ENCODE data around the gene RAB3A.

RAB3A gene

DNA sequence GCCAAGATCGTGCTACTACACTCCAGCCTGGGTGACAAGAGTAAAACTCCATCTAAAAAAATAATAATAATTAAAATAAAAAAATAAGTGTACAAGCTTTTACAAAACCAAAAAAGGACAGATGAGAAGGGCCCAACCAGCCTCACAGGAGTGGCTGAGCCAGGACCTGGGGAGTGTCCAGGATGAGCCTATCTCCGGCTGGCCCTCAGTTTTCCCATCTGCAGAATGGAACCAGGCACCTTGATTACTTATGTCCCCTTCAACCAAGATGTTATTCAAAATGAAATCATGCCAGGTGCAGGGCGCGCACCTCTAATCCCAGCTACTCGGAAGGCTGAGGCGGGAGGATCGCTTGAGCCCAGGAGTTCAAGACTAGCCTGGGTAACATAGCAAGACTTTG, 39.8 kb downstream of the RAB3A start:
- H2AFZ ChIP-seq (ENCODE audit: low read depth, low read length), result no peak overlapping the region
- TF ChIP-seq, protein P1, sequence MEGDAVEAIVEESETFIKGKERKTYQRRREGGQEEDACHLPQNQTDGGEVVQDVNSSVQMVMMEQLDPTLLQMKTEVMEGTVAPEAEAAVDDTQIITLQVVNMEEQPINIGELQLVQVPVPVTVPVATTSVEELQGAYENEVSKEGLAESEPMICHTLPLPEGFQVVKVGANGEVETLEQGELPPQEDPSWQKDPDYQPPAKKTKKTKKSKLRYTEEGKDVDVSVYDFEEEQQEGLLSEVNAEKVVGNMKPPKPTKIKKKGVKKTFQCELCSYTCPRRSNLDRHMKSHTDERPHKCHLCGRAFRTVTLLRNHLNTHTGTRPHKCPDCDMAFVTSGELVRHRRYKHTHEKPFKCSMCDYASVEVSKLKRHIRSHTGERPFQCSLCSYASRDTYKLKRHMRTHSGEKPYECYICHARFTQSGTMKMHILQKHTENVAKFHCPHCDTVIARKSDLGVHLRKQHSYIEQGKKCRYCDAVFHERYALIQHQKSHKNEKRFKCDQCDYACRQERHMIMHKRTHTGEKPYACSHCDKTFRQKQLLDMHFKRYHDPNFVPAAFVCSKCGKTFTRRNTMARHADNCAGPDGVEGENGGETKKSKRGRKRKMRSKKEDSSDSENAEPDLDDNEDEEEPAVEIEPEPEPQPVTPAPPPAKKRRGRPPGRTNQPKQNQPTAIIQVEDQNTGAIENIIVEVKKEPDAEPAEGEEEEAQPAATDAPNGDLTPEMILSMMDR (IDR thresholded peaks at IDR 0.05; ENCODE audit: low read depth, low read length), result no peak
- no peak for TF ChIP-seq EZH2phosphoT487 (IDR thresholded peaks at IDR 0.05; ENCODE audit: low read depth)
- no peaks in the 10 kb centered on the region for H3K27me3 ChIP-seq (ENCODE audit: low read depth, low read length)
- no peaks in the 10 kb centered on the region for H4K20me1 ChIP-seq (ENCODE audit: insufficient read depth, low read length)
- H3K9ac ChIP-seq (ENCODE audit: low read length), result no peak overlapping the region
- peaks cover 23% of the 10 kb centered on the region for H3K4me1 ChIP-seq (ENCODE audit: low read length)
- no peaks in the 10 kb centered on the region for H3K79me2 ChIP-seq (ENCODE audit: low read length)
- H3K27ac ChIP-seq (ENCODE audit: low read length), result no peak overlapping the region
- no peak overlapping the region for H3K4me2 ChIP-seq (ENCODE audit: low read length)
- H3K4me3 ChIP-seq (ENCODE audit: low read length), result no peak overlapping the region
- H3K36me3 ChIP-seq (replicated peaks; ENCODE audit: low read depth, low read length), result peaks cover 35% of the 10 kb centered on the region
- no peaks in the 10 kb centered on the region for H3K9me3 ChIP-seq (ENCODE audit: insufficient read depth, low read length)

- H3K27ac ChIP-seq (ENCODE audit: low read length), result no peak overlapping the region
- H3K4me3 ChIP-seq (ENCODE audit: low read length), result peak overlapping the region; percentile 43; the same call in 1 of the 2 replicates
- H4K20me1 ChIP-seq (ENCODE audit: insufficient read depth, low read length), result no peaks in the 10 kb centered on the region
- peaks cover 20% of the 10 kb centered on the region for H3K36me3 ChIP-seq (replicated peaks; ENCODE audit: low read depth, low read length)
- TF ChIP-seq, protein P1 (IDR thresholded peaks at IDR 0.05; ENCODE audit: low read depth, low read length), result no peak
- no peak for TF ChIP-seq EZH2phosphoT487 (IDR thresholded peaks at IDR 0.05; ENCODE audit: low read depth)
- no peak overlapping the region for H2AFZ ChIP-seq (ENCODE audit: low read depth, low read length)
- H3K79me2 ChIP-seq (ENCODE audit: low read length), result no peaks in the 10 kb centered on the region
- H3K9ac ChIP-seq (ENCODE audit: low read length), result no peak overlapping the region
- H3K9me3 ChIP-seq (ENCODE audit: insufficient read depth, low read length), result no peaks in the 10 kb centered on the region
- no peaks in the 10 kb centered on the region for H3K27me3 ChIP-seq (ENCODE audit: low read depth, low read length)
- H3K4me2 ChIP-seq (ENCODE audit: low read length), result peak overlapping the region; percentile 52
- peaks cover 10% of the 10 kb centered on the region for H3K4me1 ChIP-seq (ENCODE audit: low read length)
Observed at GRCh38 chr19:18161636-18162002, 42.2 kb downstream of the RAB3A start.

DNA sequence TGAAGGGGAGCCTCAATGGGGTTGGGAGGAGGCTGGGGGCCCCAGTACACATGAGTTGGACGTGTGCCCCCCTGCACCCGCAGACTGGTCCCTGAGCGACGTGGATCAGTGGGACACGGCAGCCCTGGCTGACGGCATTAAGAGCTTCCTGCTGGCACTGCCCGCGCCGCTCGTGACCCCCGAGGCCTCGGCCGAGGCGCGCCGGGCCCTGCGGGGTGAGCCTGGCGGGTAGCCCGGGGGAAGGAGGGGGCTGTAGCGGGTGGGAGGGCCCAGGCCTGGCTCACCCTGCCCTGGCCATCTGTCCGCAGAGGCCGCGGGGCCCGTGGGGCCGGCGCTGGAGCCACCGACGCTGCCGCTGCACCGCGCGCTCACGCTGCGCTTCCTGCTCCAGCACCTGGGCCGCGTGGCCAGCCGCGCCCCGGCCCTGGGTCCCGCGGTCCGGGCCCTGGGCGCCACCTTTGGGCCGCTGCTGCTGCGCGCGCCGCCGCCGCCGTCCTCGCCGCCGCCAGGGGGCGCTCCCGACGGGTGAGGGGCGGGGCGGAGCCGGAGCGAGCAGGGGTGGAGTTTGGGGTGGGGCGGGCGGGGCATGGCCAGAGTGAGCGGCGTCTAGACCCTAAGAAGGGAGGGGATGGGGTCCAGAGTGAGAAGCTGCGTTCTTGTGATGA, 42.7 kb downstream of the RAB3A start:
- 0 out of 2 replicates have a peak overlapping the region, but pooled peaks have one; percentile 10 for H2AFZ ChIP-seq (ENCODE audit: low read depth, low read length)

GRCh38 chr19:18160493-18160970, 43.3 kb downstream of the RAB3A start:
- peaks cover 10% of the 10 kb centered on the region for H3K4me1 ChIP-seq (ENCODE audit: low read length)
- no peak for TF ChIP-seq EZH2phosphoT487 (IDR thresholded peaks at IDR 0.05; ENCODE audit: low read depth)
- no peaks in the 10 kb centered on the region for H3K79me2 ChIP-seq (ENCODE audit: low read length)
- H3K36me3 ChIP-seq (replicated peaks; ENCODE audit: low read depth, low read length), result peaks cover 26% of the 10 kb centered on the region
- peak overlapping the region; percentile 82 for H3K9ac ChIP-seq (ENCODE audit: low read length)
- H3K4me3 ChIP-seq (ENCODE audit: low read length), result peak overlapping the region; percentile 78
- no peaks in the 10 kb centered on the region for H3K9me3 ChIP-seq (ENCODE audit: insufficient read depth, low read length)
- peak overlapping the region; percentile 94 for H3K4me2 ChIP-seq (ENCODE audit: low read length)
- no peaks in the 10 kb centered on the region for H3K27me3 ChIP-seq (ENCODE audit: low read depth, low read length)
- 0 out of 2 replicates have a peak overlapping the region, but pooled peaks have one; percentile 10 for H2AFZ ChIP-seq (ENCODE audit: low read depth, low read length)
- no peaks in the 10 kb centered on the region for H4K20me1 ChIP-seq (ENCODE audit: insufficient read depth, low read length)
- H3K27ac ChIP-seq (ENCODE audit: low read length), result peak overlapping the region; percentile 31

More for the DNA sequence above, 42.7 kb downstream of the RAB3A start:
- peak overlapping the region; percentile 31 for H3K27ac ChIP-seq (ENCODE audit: low read length)
- H3K27me3 ChIP-seq (ENCODE audit: low read depth, low read length), result no peaks in the 10 kb centered on the region
- no peaks in the 10 kb centered on the region for H3K79me2 ChIP-seq (ENCODE audit: low read length)
- peak overlapping the region; percentile 82 for H3K9ac ChIP-seq (ENCODE audit: low read length)
- no peaks in the 10 kb centered on the region for H4K20me1 ChIP-seq (ENCODE audit: insufficient read depth, low read length)
- no peaks in the 10 kb centered on the region for H3K9me3 ChIP-seq (ENCODE audit: insufficient read depth, low read length)
- TF ChIP-seq, protein P1 (IDR thresholded peaks at IDR 0.05; ENCODE audit: low read depth, low read length), result peak; percentile 41
- no peak for TF ChIP-seq EZH2phosphoT487 (IDR thresholded peaks at IDR 0.05; ENCODE audit: low read depth)
- H3K4me3 ChIP-seq (ENCODE audit: low read length), result peak overlapping the region; percentile 78
- H3K4me1 ChIP-seq (ENCODE audit: low read length), result peaks cover 10% of the 10 kb centered on the region
- H3K36me3 ChIP-seq (replicated peaks; ENCODE audit: low read depth, low read length), result peaks cover 25% of the 10 kb centered on the region
- H3K4me2 ChIP-seq (ENCODE audit: low read length), result peak overlapping the region; percentile 94
